Natural killer cell (primary cell): ENCODE results near the gene ABCC11. TPM values are rescaled to one million over a fixed set of nuclear protein-coding genes. Genes with fewer than 3 reads are reported as not detected.
"Not testable (repeated sequence)": the region's sequence is repeated elsewhere in the genome, so short reads cannot be mapped to it uniquely, and the experiment has no call there.

Source experiments
- ATAC-seq, 3 donors: fragments of 150-1000 bp in 2 of 3; fragments of 200-7000 bp in 1 of 3; cut with Tn5 transposase; 1 replicate in 1 of 3; 2 replicates in 2 of 3; pipeline ENCODE4 v1.10.0; 2021; ENCODE audit warnings: mild to moderate bottlenecking in 2 of 3, moderate library complexity in 2 of 3
- DNase-seq, 2 donors: peaks; one replicate each; pipeline versions ENCODE4 v3.0.0 to v3.0.0-alpha.2; 2013 to 2021; ENCODE audit warnings: mixed read lengths in 1 of 2
- H3K27ac ChIP-seq: one replicate; pipeline ENCODE4 v1.5.1; 2013; ENCODE audit warnings: mild to moderate bottlenecking, low read length
- H3K27me3 ChIP-seq: one replicate; pipeline ENCODE4 v1.6.1; 2013; ENCODE audit warnings: low read length; ENCODE audit not compliant: control insufficient read depth, insufficient read depth
- H3K36me3 ChIP-seq: one replicate; pipeline ENCODE4 v1.6.1; 2013; ENCODE audit warnings: low read length; ENCODE audit not compliant: control insufficient read depth, insufficient read depth
- H3K4me1 ChIP-seq: one replicate; pipeline ENCODE4 v1.6.1; 2013; ENCODE audit warnings: low read length; ENCODE audit not compliant: control insufficient read depth, insufficient read depth
- H3K4me3 ChIP-seq: one replicate; pipeline ENCODE4 v1.5.1; 2013; ENCODE audit warnings: low read length
- H3K9me3 ChIP-seq: one replicate; pipeline ENCODE4 v1.6.1; 2013; ENCODE audit warnings: low read length; ENCODE audit not compliant: control insufficient read depth, insufficient read depth
- H3K27ac Mint-ChIP-seq, 2 donors: one replicate each; pipeline ENCODE4 v1.8.0; 2022; ENCODE audit warnings: mild to moderate bottlenecking in 2 of 2, mixed read lengths in 2 of 2, moderate library complexity in 1 of 2
- H3K27me3 Mint-ChIP-seq, 2 donors: one replicate each; pipeline ENCODE4 v1.8.0; 2022; ENCODE audit warnings: low read depth in 2 of 2, mixed read lengths in 2 of 2
- H3K36me3 Mint-ChIP-seq: one replicate; pipeline ENCODE4 v1.8.0; 2022; ENCODE audit warnings: mixed read lengths
- H3K4me1 Mint-ChIP-seq, 2 donors: one replicate each; pipeline ENCODE4 v1.8.0; 2022; ENCODE audit warnings: mixed read lengths in 2 of 2
- H3K4me3 Mint-ChIP-seq: one replicate; pipeline ENCODE4 v1.8.0; 2022; ENCODE audit warnings: mild to moderate bottlenecking, moderate library complexity, mixed read lengths
- H3K9me3 Mint-ChIP-seq, 2 donors: one replicate each; pipeline ENCODE4 v1.8.0; 2022; ENCODE audit warnings: mixed read lengths in 2 of 2
- CTCF ChIP-seq: fragments of 200-600 bp; IDR thresholded peaks from one replicate; pipeline ENCODE4 v1.8.0; 2022; ENCODE audit warnings: antibody characterized with exemption
- WGBS: methylation state at CpG from one replicate; pipeline ENCODE4 v1.1.7; 2013; ENCODE audit warnings: missing lambda C conversion rate; ENCODE audit not compliant: insufficient coverage; 5-methylcytosine and 5-hydroxymethylcytosine counted together
- intact Hi-C: fragments of 100-400 bp; cut with micrococcal nuclease; formaldehyde crosslinking; loops from one replicate; pipeline ENCODE4 v1.14.2; 2022
- total RNA-seq, 4 donors: library from RNA; stranded (reverse); fragments of 120-200 nt in 1 of 4; gene quantifications; one replicate each; pipeline versions ENCODE4 v1.2.3 to v1.2.4, GENCODE V29; 2013 to 2022

Gene ABCC11
- total RNA-seq, 3 donors from 2014 or later (not counting 1 experiment from before 2014, with no cell fraction given) = 0.20 to 0.30 TPM; not detected in 1

GRCh38 chr16:48244080-48244862 is 3.1 kb downstream of the ABCC11 start, which contains the start of gene LONP2:
Gene LONP2 (plus strand): TSS chr16:48244300. CDS start chr16:48244389, 89 bp downstream.
- peaks cover 28 to 31% of the 10 kb centered on the region in 2 donors for H3K4me1 Mint-ChIP-seq
- H3K27ac Mint-ChIP-seq = peak within 1 kb of the TSS; percentile 80 to 87
- Histone ChIP-seq H3K36me3 (no peaks in the 10 kb centered on the region), H3K27ac (peak within 1 kb of the TSS; percentile 82), H3K9me3 (no peaks in the 10 kb centered on the region), H3K4me3 (peak within 1 kb of the TSS; percentile 73), H3K4me1 (peaks cover 22% of the 10 kb centered on the region), H3K27me3 (no peaks in the 10 kb centered on the region)
- no peak for TF ChIP-seq CTCF
- H3K27me3 Mint-ChIP-seq = no peaks in the 10 kb centered on the region
- intact Hi-C loops = loop anchor here (5.0 kb wide), 1 partner anchor 368 kb away; the partner anchor contains the start of gene N4BP1
- no peaks in the 10 kb centered on the region for H3K36me3 Mint-ChIP-seq
- peaks cover 0 to 3% of the 10 kb centered on the region in 2 donors for H3K9me3 Mint-ChIP-seq
- peak within 1 kb of the TSS; percentile 90 for H3K4me3 Mint-ChIP-seq
- WGBS = under 1% methylated on average over 63 of the region's 63 CpGs
- DNase-seq (peak; percentile 91 to 93), ATAC-seq (peak; percentile 95 to 98 (median 97))

- H3K4me3 Mint-ChIP-seq, H3K27ac Mint-ChIP-seq, H3K4me3 ChIP-seq, H3K9me3 Mint-ChIP-seq, ATAC-seq, H3K4me1 Mint-ChIP-seq, H3K36me3 ChIP-seq, H3K27ac ChIP-seq, H3K27me3 ChIP-seq, H3K27me3 Mint-ChIP-seq, DNase-seq, H3K9me3 ChIP-seq, H3K36me3 Mint-ChIP-seq: not testable (repeated sequence)
- WGBS = 90% methylated on average over 3 of the region's 3 CpGs
- intact Hi-C loops = loop anchor here (5.0 kb wide), 1 partner anchor 372 kb away; the partner anchor contains the start of gene N4BP1
- peaks cover 12% of the 10 kb centered on the region for H3K4me1 ChIP-seq
Observed at GRCh38 chr16:48240147-48240546, 7.2 kb downstream of the ABCC11 start.

GRCh38 chr16:48236286-48236685 is 11.1 kb downstream of the ABCC11 start:
- no peak for DNase-seq
- 100% methylated on average over 1 of the region's 1 CpG for WGBS
- H3K4me1 Mint-ChIP-seq = no peaks in the 10 kb centered on the region
- Histone ChIP-seq H3K36me3 (no peaks in the 10 kb centered on the region), H3K9me3 (no peaks in the 10 kb centered on the region), H3K27ac (no peak overlapping the region), H3K4me3 (no peak overlapping the region), H3K4me1 (no peaks in the 10 kb centered on the region), H3K27me3 (no peaks in the 10 kb centered on the region)
- intact Hi-C loops = no loop called here
- no peaks in the 10 kb centered on the region for H3K36me3 Mint-ChIP-seq
- H3K9me3 Mint-ChIP-seq = peaks cover 0 to 3% of the 10 kb centered on the region in 2 donors
- no peaks in the 10 kb centered on the region for H3K27me3 Mint-ChIP-seq
- no peak for ATAC-seq
- TF ChIP-seq CTCF = no peak
- H3K27ac Mint-ChIP-seq = no peak overlapping the region
- no peak overlapping the region for H3K4me3 Mint-ChIP-seq

- DNase-seq = no peak
- WGBS = 92% methylated on average over 6 of the region's 6 CpGs
- Histone ChIP-seq H3K36me3 (no peaks in the 10 kb centered on the region), H3K4me1 (no peaks in the 10 kb centered on the region), H3K9me3 (no peaks in the 10 kb centered on the region), H3K4me3 (no peak overlapping the region), H3K27me3 (no peaks in the 10 kb centered on the region), H3K27ac (no peak overlapping the region)
- H3K27me3 Mint-ChIP-seq = no peaks in the 10 kb centered on the region
- H3K4me1 Mint-ChIP-seq = no peaks in the 10 kb centered on the region
- H3K4me3 Mint-ChIP-seq = no peak overlapping the region
- intact Hi-C loops = no loop called here
- peaks cover 0 to 3% of the 10 kb centered on the region in 2 donors for H3K9me3 Mint-ChIP-seq
- no peak for TF ChIP-seq CTCF
- no peak for ATAC-seq
- H3K27ac Mint-ChIP-seq = no peak overlapping the region
- H3K36me3 Mint-ChIP-seq = no peaks in the 10 kb centered on the region
Observed at GRCh38 chr16:48235556-48236136, 11.7 kb downstream of the ABCC11 start.
